HepG2 (cell line): ENCODE measurements around the gene FAM89B. TPM values are rescaled to one million over a fixed set of nuclear protein-coding genes. Genes with fewer than 3 reads are reported as not detected.

Experiments
- ATAC-seq: fragments of 200-7000 bp; cut with Tn5 transposase; 3 replicates; pipeline ENCODE4 v1.9.1; 2020; ENCODE audit warnings: mild to moderate bottlenecking, moderate library complexity
- BruUV-seq: library from RNA; stranded (reverse); fragments of 400-500 nt; replicated peaks from 2 replicates; lab custom pipeline; 2021; lab: Mats Ljungman, UMichigan
- CTCF ChIA-PET: fragments of 300-600 bp; formaldehyde crosslinking; extraction: SDS; loops from one replicate; lab custom pipeline; 2021; ENCODE audit warnings: low total read pairs, inconsistent platforms, low intra/inter-chr PET ratio; lab: Yijun Ruan, JAX
- POLR2A ChIA-PET: fragments of 350-600 bp; sonication (Branson Sonifier 250); formaldehyde crosslinking; loops from one replicate; lab custom pipeline; 2020; ENCODE audit warnings: antibody characterized with exemption, inconsistent platforms; lab: Yijun Ruan, JAX
- DNase-seq: peaks from one replicate; pipeline ENCODE4 v3.0.0-alpha.2; 2015; ENCODE audit warnings: low spot score
- FAIRE-seq: peaks from 3 replicates; lab custom pipeline; 2011; peaks lifted over from hg19 to GRCh38; lab: Jason Lieb, UNC
- H2AFZ ChIP-seq: one replicate; pipeline ENCODE4 v1.6.1; 2011; ENCODE audit warnings: low read length, inconsistent platforms
- H3K27ac ChIP-seq: fragments of 300-600 bp; 3 replicates; pipeline ENCODE4 v1.8.0; 2011; ENCODE audit warnings: mixed run types, mild to moderate bottlenecking, mixed read lengths, low read length, inconsistent platforms; ENCODE audit not compliant: insufficient read depth; ENCODE audit errors: extremely low read length
- H3K27me3 ChIP-seq, 2 experiments: fragments of 200-600 bp in 1 of 2; 2 replicates in 1 of 2; 3 replicates in 1 of 2; pipeline versions ENCODE4 v1.6.0 to v1.8.0; 2011; ENCODE audit warnings: low read length in 2 of 2, mild to moderate bottlenecking in 2 of 2, moderate library complexity in 2 of 2, inconsistent platforms in 1 of 2; ENCODE audit not compliant: insufficient read depth in 2 of 2, control insufficient read depth in 1 of 2
- H3K36me3 ChIP-seq, 2 experiments: fragments of 200-600 bp in 1 of 2; replicated peaks in 1 of 2; 2 replicates in 1 of 2; 3 replicates in 1 of 2; pipeline versions ENCODE4 v1.5.1 to v1.8.0; 2011; ENCODE audit warnings: low read length in 2 of 2, inconsistent platforms in 1 of 2; ENCODE audit not compliant: insufficient read depth in 2 of 2, control insufficient read depth in 1 of 2
- H3K4me1 ChIP-seq: 2 replicates; pipeline ENCODE4 v1.5.1; 2012; ENCODE audit warnings: low read length, inconsistent platforms; ENCODE audit not compliant: insufficient read depth
- H3K4me2 ChIP-seq: 2 replicates; pipeline ENCODE4 v1.6.0; 2011; ENCODE audit warnings: low read depth, low read length, inconsistent platforms
- H3K4me3 ChIP-seq, 3 experiments: fragments of 200-600 bp in 1 of 3; sonication (generic), shearing (Covaris generic) in 1 of 3; replicated peaks in 1 of 3; 2 replicates each; pipeline ENCODE4 v1.5.1; 2011 to 2016; ENCODE audit warnings: low read length in 3 of 3, inconsistent platforms in 2 of 3, low read depth in 2 of 3, mild to moderate bottlenecking in 2 of 3, control low read depth in 1 of 3, mixed read lengths in 1 of 3; ENCODE audit not compliant: insufficient read depth in 1 of 3
- H3K79me2 ChIP-seq: one replicate; pipeline ENCODE4 v1.6.1; 2011; ENCODE audit warnings: low read length, inconsistent platforms; ENCODE audit not compliant: insufficient read depth
- H3K9ac ChIP-seq: 2 replicates; pipeline ENCODE4 v1.6.0; 2011; ENCODE audit warnings: mild to moderate bottlenecking, low read depth, low read length, inconsistent platforms; ENCODE audit not compliant: insufficient read depth
- H3K9me3 ChIP-seq: 2 replicates; pipeline ENCODE4 v1.5.1; 2012; ENCODE audit warnings: mild to moderate bottlenecking, low read length
- H4K20me1 ChIP-seq: 2 replicates; pipeline ENCODE4 v1.6.0; 2011; ENCODE audit warnings: inconsistent platforms, mild to moderate bottlenecking, low read length, moderate library complexity; ENCODE audit not compliant: insufficient read depth
- ATF5 ChIP-seq: sonication (generic); formaldehyde crosslinking; IDR thresholded peaks from 2 replicates; pipeline ENCODE4 v1.4.0; 2020; ENCODE audit warnings: mild to moderate bottlenecking, low read depth, missing genetic modification reagents
- MEIS2 ChIP-seq: sonication (generic); formaldehyde crosslinking; IDR thresholded peaks from 2 replicates; pipeline ENCODE4 v1.9.0; 2021; ENCODE audit warnings: mild to moderate bottlenecking, missing genetic modification reagents
- MXD1 ChIP-seq: sonication (generic); formaldehyde crosslinking; IDR thresholded peaks from 2 replicates; pipeline ENCODE4 v1.4.0; 2020; ENCODE audit warnings: mild to moderate bottlenecking, missing genetic modification reagents
- PITX1 ChIP-seq: sonication (generic); formaldehyde crosslinking; IDR thresholded peaks from 2 replicates; pipeline ENCODE4 v1.5.1; 2020; ENCODE audit warnings: mild to moderate bottlenecking, missing genetic modification reagents
- SAP130 ChIP-seq: IDR thresholded peaks from 2 replicates; pipeline ENCODE4 v1.6.1; 2016; ENCODE audit warnings: low read depth
- SYNCRIP ChIP-seq: fragments of 200-400 bp; formaldehyde crosslinking; IDR thresholded peaks from 2 replicates; pipeline ENCODE4 v1.6.1; 2018; ENCODE audit warnings: mild to moderate bottlenecking, low read depth, low read length; ENCODE audit not compliant: insufficient read depth
- TAF1 ChIP-seq: sonication (generic); formaldehyde crosslinking; IDR thresholded peaks from 2 replicates; pipeline ENCODE4 v1.4.0; 2020; ENCODE audit warnings: missing genetic modification reagents
- WIZ ChIP-seq: sonication (generic); formaldehyde crosslinking; IDR thresholded peaks from 2 replicates; pipeline ENCODE4 v1.5.1; 2020; ENCODE audit warnings: mild to moderate bottlenecking, missing genetic modification reagents
- ZNF101 ChIP-seq: sonication (generic); formaldehyde crosslinking; IDR thresholded peaks from 2 replicates; pipeline ENCODE4 v1.4.0; 2020; ENCODE audit warnings: mild to moderate bottlenecking, low read depth, missing genetic modification reagents, borderline replicate concordance
- ZNF407 ChIP-seq: sonication (generic); formaldehyde crosslinking; IDR thresholded peaks from one replicate; pipeline ENCODE4 v1.5.1; 2020; ENCODE audit warnings: mild to moderate bottlenecking, missing genetic modification reagents; ENCODE audit errors: not compliant biosample characterization
- ZNF430 ChIP-seq: sonication (generic); formaldehyde crosslinking; IDR thresholded peaks from 2 replicates; pipeline ENCODE4 v1.9.0; 2021; ENCODE audit warnings: mild to moderate bottlenecking, missing genetic modification reagents
- WGBS: methylation state at CpG from one replicate; pipeline ENCODE4 v1.1.6; 2017; ENCODE audit warnings: low lambda C conversion rate; 5-methylcytosine and 5-hydroxymethylcytosine counted together
- in situ Hi-C: cut with HindIII; loops from 2 replicates; pipeline ENCODE4 v1.10.0; 2017; ENCODE audit warnings: low pct_unique_long_range_greater_than_20kb; ENCODE audit not compliant: extremely low pct_ligation_motif_present
- intact Hi-C: fragments of 100-400 bp; cut with micrococcal nuclease; formaldehyde crosslinking; loops from one replicate; pipeline ENCODE4 v1.10.0; 2022; ENCODE audit not compliant: unreplicated experiment
- polyA plus RNA-seq, 8 experiments: library from polyadenylated mRNA; depleted of rRNA in 3 of 8; stranded (reverse) in 7 of 8; unstranded in 1 of 8; fragments of >200 nt; fragmentation: Illumina TruSeq in 4 of 8; extraction: Trizol in 4 of 8; gene quantifications; 2 replicates each; pipeline versions ENCODE4 v1.2.1 to v1.2.3, GENCODE V29; 2011 to 2016; ENCODE audit warnings: low read depth in 4 of 8, missing spikeins in 1 of 8, mixed read lengths in 1 of 8; ENCODE audit not compliant: insufficient read depth in 1 of 8
- total RNA-seq, 5 experiments: library from RNA; depleted of rRNA; stranded (reverse); fragments of >200 nt; fragmentation: Illumina TruSeq; extraction: Trizol; gene quantifications; 2 replicates each; pipeline ENCODE4 v1.2.3, GENCODE V29; 2016; ENCODE audit warnings: low read depth in 1 of 5

The FAM89B gene
- total and polyA plus RNA-seq, 2 of the 13 experiments (the other 11 are each of a cell fraction or from before 2014, with no cell fraction given) = 5.7 to 8.0 TPM

- POLR2A ChIA-PET = interaction anchor here (0.6 to 2.1 kb wide), 9 partner anchors 12 to 534 kb away, joined by 3 to 11 read pairs (median 6); no protein-coding TSS in a partner anchor
- BruUV-seq = no TSS peak
- no peak overlapping the region for H2AFZ ChIP-seq
- peak overlapping the region; percentile 71 for H3K9ac ChIP-seq
- H3K36me3 ChIP-seq = peaks cover 3 to 9% of the 10 kb centered on the region in 2 experiments; a peak in 2 of 5 replicates
- ATAC-seq (no peak), FAIRE-seq (no peak), DNase-seq (no peak)
- H3K4me3 ChIP-seq = peak overlapping the region; percentile 69 to 77 (median 73)
- peak overlapping the region; percentile 89 for H3K4me2 ChIP-seq
- H3K27ac ChIP-seq = no peak overlapping the region
- no peaks in the 10 kb centered on the region for H4K20me1 ChIP-seq
- in situ Hi-C loops = loop anchor here (5.0 kb wide), 1 partner anchor 36 kb away; the partner anchor contains the start of gene MAP3K11
- no peaks in the 10 kb centered on the region for H3K27me3 ChIP-seq
- 0% methylated on average over 3 of the region's 26 CpGs for WGBS
- CTCF ChIA-PET = no interaction called here
- no peaks in the 10 kb centered on the region for H3K9me3 ChIP-seq
- intact Hi-C loops = no loop called here
- peaks cover 50% of the 10 kb centered on the region for H3K4me1 ChIP-seq
- peaks cover 9% of the 10 kb centered on the region for H3K79me2 ChIP-seq
- TF ChIP-seq ZNF101 (CRISPR knock-in tag) (no peak), WIZ (CRISPR knock-in tag) (no peak), SYNCRIP (no peak), MEIS2 (CRISPR knock-in tag) (no peak), ATF5 (CRISPR knock-in tag) (no peak), TAF1 (no peak), MXD1 (CRISPR knock-in tag) (no peak), ZNF407 (CRISPR knock-in tag) (peak; percentile 53), ZNF430 (CRISPR knock-in tag) (no peak), PITX1 (CRISPR knock-in tag) (no peak), SAP130 (CRISPR knock-in tag) (no peak)
Measured at GRCh38 chr11:65576232-65576866, 4.0 kb downstream of the FAM89B start.
